Hepatocyte (in vitro differentiated cells): ENCODE results near the gene NKX2-1. TPM values are rescaled to one million over a fixed set of nuclear protein-coding genes. Genes with fewer than 3 reads are reported as not detected.

Source experiments
- DNase-seq: peaks from one replicate; pipeline ENCODE4 v3.0.0-alpha.2; 2016; ENCODE audit warnings: low spot score
- H2AFZ ChIP-seq: fragments of 200-600 bp; sonication (generic); 2 replicates; pipeline ENCODE4 v1.6.0; 2016; ENCODE audit warnings: antibody characterized with exemption, mild to moderate bottlenecking
- H3K27ac ChIP-seq: fragments of 200-600 bp; sonication (generic); 2 replicates; pipeline ENCODE4 v1.5.1; 2016; ENCODE audit warnings: mild to moderate bottlenecking
- H3K27me3 ChIP-seq: fragments of 200-600 bp; sonication (generic); 2 replicates; pipeline ENCODE4 v1.6.1; 2016
- H3K36me3 ChIP-seq: fragments of 200-600 bp; sonication (generic); replicated peaks from 2 replicates; pipeline ENCODE4 v1.5.1; 2016; ENCODE audit warnings: low read depth; ENCODE audit not compliant: insufficient read depth
- H3K4me1 ChIP-seq: fragments of 200-600 bp; sonication (generic); 2 replicates; pipeline ENCODE4 v1.5.1; 2016; ENCODE audit warnings: mild to moderate bottlenecking, moderate library complexity; ENCODE audit not compliant: insufficient read depth
- H3K4me2 ChIP-seq: fragments of 200-600 bp; sonication (generic); 2 replicates; pipeline ENCODE4 v1.6.0; 2016
- H3K4me3 ChIP-seq: fragments of 200-600 bp; sonication (generic); 2 replicates; pipeline ENCODE4 v1.5.1; 2016; ENCODE audit warnings: mild to moderate bottlenecking
- H3K79me2 ChIP-seq: fragments of 200-600 bp; sonication (generic); 2 replicates; pipeline ENCODE4 v1.6.0; 2017; ENCODE audit warnings: mild to moderate bottlenecking
- H3K9me2 ChIP-seq: fragments of 200-600 bp; sonication (generic); replicated peaks from 2 replicates; pipeline ENCODE4 v1.6.0; 2017; ENCODE audit warnings: mild to moderate bottlenecking; ENCODE audit not compliant: insufficient read depth
- H3K9me3 ChIP-seq: fragments of 200-600 bp; sonication (generic); 2 replicates; pipeline ENCODE4 v1.5.1; 2016; ENCODE audit warnings: low read depth, mild to moderate bottlenecking
- H4K20me1 ChIP-seq: fragments of 200-600 bp; sonication (generic); 2 replicates; pipeline ENCODE4 v1.6.0; 2016; ENCODE audit warnings: mild to moderate bottlenecking; ENCODE audit not compliant: insufficient read depth, poor library complexity, severe bottlenecking
- EZH2 ChIP-seq: fragments of 200-600 bp; sonication (generic); IDR thresholded peaks from 2 replicates; pipeline ENCODE4 v1.6.1; 2016; ENCODE audit warnings: antibody characterized with exemption, mild to moderate bottlenecking, borderline replicate concordance
- EZH2phosphoT487 ChIP-seq: fragments of 200-600 bp; sonication (generic); IDR thresholded peaks from one replicate; pipeline ENCODE4 v1.6.1; 2018; ENCODE audit warnings: antibody characterized with exemption, mild to moderate bottlenecking, low read depth, moderate library complexity; ENCODE audit not compliant: unreplicated experiment, severe bottlenecking
- WGBS: methylation state at CpG from one replicate; pipeline ENCODE4 v1.1.6; 2016; ENCODE audit warnings: low lambda C conversion rate; ENCODE audit errors: missing lambda C conversion rate; 5-methylcytosine and 5-hydroxymethylcytosine counted together
- polyA plus RNA-seq: library from polyadenylated mRNA; unstranded; fragments of >200 nt; fragmentation: Nextera tagmentation; extraction: Ambion mirVana; gene quantifications from 2 replicates; pipeline ENCODE4 v1.2.1, GENCODE V29; 2016
- total RNA-seq: library from RNA; depleted of rRNA; stranded (reverse); fragments of >200 nt; gene quantifications from 2 replicates; pipeline ENCODE4 v1.2.3, GENCODE V29; 2014
- TF ChIP-seq, protein P1 (sequence below): fragments of 200-600 bp; sonication (generic); IDR thresholded peaks from 2 replicates; pipeline ENCODE4 v1.5.1; 2016; ENCODE audit warnings: antibody characterized with exemption, mild to moderate bottlenecking; ENCODE audit not compliant: poor library complexity

NKX2-1 gene
- total RNA-seq (2.7 and 4.7 TPM in 2 replicates), polyA plus RNA-seq (2.2 and 7.3 TPM in 2 replicates)

DNA sequence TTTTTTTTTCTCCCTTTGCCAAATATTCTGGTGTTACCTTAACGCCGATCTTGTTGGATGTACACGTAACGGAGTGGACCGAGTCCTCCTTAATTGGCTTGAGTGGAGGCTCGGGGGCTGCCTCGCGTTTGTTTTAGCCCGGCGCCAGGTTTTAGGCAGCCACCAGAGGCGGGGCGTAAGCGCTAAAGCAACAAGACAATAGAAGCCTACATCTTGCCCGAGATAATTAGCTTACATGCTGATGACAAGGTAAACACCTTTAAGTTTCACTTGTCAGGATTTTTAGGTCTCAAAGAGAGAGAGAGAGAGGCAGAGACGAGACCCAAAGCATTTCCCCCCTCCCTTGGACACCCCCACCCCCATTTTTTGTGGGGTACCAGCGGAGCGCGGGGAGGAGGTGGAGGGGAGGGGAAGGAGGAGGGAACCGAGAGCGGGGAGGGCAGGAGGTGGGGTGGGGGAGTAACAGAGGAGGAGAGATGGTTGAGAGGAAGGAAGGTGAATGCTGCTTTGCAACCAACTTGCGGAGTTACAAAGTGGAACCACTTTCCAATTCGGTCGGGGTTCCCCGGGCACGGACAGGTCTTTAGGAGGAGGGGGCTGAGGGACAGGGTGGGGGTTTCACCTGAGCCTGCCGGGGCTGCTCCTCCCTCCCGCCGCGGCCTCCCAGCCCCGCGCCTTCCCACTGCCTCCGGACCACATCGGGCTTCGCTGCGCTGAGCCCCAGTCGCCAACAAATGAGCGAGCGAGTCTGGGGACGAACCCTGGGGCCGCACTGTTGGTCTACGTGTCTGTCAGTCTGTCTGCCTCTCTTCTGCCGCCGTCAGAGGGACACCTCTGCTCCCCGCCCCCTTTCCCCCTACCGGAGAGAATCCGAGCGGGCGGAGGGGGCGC, at the start of gene NKX2-1:
Gene NKX2-1 (minus strand): TSS at position 802 of the 891 bp plus-strand sequence. CDS start 103 bp downstream, at position 699.
- 3% methylated on average over 37 of the region's 49 CpGs for WGBS
- H4K20me1 ChIP-seq, result no peaks in the 10 kb centered on the region
- peak within 1 kb of the TSS; percentile 10 for H3K4me3 ChIP-seq
- H3K9me3 ChIP-seq, result no peaks in the 10 kb centered on the region
- no peak for DNase-seq
- H3K9me2 ChIP-seq, result no peaks in the 10 kb centered on the region
- H2AFZ ChIP-seq, result peak within 1 kb of the TSS; percentile 31
- no peaks in the 10 kb centered on the region for H3K36me3 ChIP-seq
- TF ChIP-seq EZH2phosphoT487 (no peak), EZH2 (peak; percentile 37)
- TF ChIP-seq, protein P1, sequence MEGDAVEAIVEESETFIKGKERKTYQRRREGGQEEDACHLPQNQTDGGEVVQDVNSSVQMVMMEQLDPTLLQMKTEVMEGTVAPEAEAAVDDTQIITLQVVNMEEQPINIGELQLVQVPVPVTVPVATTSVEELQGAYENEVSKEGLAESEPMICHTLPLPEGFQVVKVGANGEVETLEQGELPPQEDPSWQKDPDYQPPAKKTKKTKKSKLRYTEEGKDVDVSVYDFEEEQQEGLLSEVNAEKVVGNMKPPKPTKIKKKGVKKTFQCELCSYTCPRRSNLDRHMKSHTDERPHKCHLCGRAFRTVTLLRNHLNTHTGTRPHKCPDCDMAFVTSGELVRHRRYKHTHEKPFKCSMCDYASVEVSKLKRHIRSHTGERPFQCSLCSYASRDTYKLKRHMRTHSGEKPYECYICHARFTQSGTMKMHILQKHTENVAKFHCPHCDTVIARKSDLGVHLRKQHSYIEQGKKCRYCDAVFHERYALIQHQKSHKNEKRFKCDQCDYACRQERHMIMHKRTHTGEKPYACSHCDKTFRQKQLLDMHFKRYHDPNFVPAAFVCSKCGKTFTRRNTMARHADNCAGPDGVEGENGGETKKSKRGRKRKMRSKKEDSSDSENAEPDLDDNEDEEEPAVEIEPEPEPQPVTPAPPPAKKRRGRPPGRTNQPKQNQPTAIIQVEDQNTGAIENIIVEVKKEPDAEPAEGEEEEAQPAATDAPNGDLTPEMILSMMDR, result no peak
- H3K79me2 ChIP-seq, result no peaks in the 10 kb centered on the region
- H3K4me1 ChIP-seq, result peaks cover 23% of the 10 kb centered on the region
- H3K4me2 ChIP-seq, result peak within 1 kb of the TSS; percentile 83
- peaks cover 99% of the 10 kb centered on the region for H3K27me3 ChIP-seq
- H3K27ac ChIP-seq, result no peak within 1 kb of the TSS

GRCh38 chr14:36556811-36557433, 36.9 kb upstream of the NKX2-1 start:
- H3K36me3 ChIP-seq, result no peaks in the 10 kb centered on the region
- peak; percentile 37 for DNase-seq
- TF ChIP-seq, protein P1, result peak; percentile 76
- TF ChIP-seq EZH2 (no peak), EZH2phosphoT487 (no peak)
- H3K4me1 ChIP-seq, result no peaks in the 10 kb centered on the region
- H3K4me2 ChIP-seq, result no peak overlapping the region
- H3K27me3 ChIP-seq, result peaks cover 26% of the 10 kb centered on the region
- no peaks in the 10 kb centered on the region for H4K20me1 ChIP-seq
- H3K9me3 ChIP-seq, result no peaks in the 10 kb centered on the region
- no peaks in the 10 kb centered on the region for H3K9me2 ChIP-seq
- no peaks in the 10 kb centered on the region for H3K79me2 ChIP-seq
- H3K4me3 ChIP-seq, result no peak overlapping the region
- 69% methylated on average over 9 of the region's 9 CpGs for WGBS
- no peak overlapping the region for H3K27ac ChIP-seq
- H2AFZ ChIP-seq, result no peak overlapping the region

GRCh38 chr14:36555998-36556743, 36.1 kb upstream of the NKX2-1 start:
- Histone ChIP-seq H3K27me3 (peaks cover 19% of the 10 kb centered on the region), H3K9me3 (no peaks in the 10 kb centered on the region), H4K20me1 (no peaks in the 10 kb centered on the region), H2AFZ (no peak overlapping the region), H3K27ac (no peak overlapping the region), H3K4me1 (no peaks in the 10 kb centered on the region), H3K79me2 (no peaks in the 10 kb centered on the region), H3K36me3 (no peaks in the 10 kb centered on the region), H3K4me2 (no peak overlapping the region), H3K4me3 (no peak overlapping the region), H3K9me2 (no peaks in the 10 kb centered on the region)
- 85% methylated on average over 6 of the region's 6 CpGs for WGBS
- no peak for DNase-seq
- no peak for TF ChIP-seq EZH2phosphoT487
- TF ChIP-seq, protein P1, result no peak
- TF ChIP-seq EZH2, result no peak
